NCI-H2227 (cell line): Measurements from ENCODE around the gene RNU5B-1.
"Not testable (repeated sequence)": the region's sequence is repeated elsewhere in the genome, so short reads cannot be mapped to it uniquely, and the experiment has no call there.

Source experiments
- DNase-seq: peaks from one replicate; lab custom pipeline; 2025; ENCODE audit not compliant: unreplicated experiment; lab: John Stamatoyannopoulos, UW

Gene RNU5B-1

DNA sequence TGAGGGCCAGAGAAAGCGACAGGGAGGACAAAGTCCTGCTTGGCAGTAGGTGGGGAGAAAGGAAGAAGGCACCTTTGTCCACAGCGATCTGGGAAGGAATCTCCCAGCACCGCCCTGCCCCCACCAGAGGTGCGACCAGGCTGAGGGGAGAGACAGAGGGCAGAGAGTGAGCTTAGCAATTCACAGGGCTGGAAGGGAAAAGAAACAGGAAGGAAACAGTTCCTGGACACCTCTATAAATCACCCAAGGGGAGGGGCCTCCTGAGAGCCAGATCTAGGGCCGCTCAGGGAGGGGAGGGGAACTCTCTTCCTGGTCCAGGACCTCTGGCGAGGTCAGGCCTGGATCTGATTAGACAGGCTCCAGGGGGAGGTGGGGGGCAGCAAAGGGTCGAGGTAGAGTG lies 35.4 kb downstream of the RNU5B-1 start:
- no peak for DNase-seq

DNA sequence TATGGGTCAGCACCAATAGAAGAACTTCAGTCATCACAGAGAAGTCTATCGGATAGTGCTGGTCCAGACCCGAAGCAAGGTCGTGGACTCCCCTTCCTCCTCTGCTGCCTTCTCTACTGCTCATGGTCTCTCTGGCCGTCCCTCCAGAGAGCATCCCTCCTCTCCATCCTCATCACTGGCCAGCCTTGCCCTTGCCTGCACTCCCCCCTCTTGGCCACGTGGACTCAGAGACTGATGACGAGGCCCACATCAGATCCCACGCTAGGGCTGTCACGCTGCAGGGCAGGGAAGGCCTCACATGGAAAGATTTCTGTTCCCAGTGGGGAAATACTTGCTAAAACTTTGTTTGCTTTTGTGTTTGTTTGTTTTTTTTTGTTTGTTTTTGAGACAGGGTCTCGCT lies 38.0 kb downstream of the RNU5B-1 start:
- no peak for DNase-seq

- no peak for DNase-seq
Measured at GRCh38 chr15:65343374-65343981, 39.0 kb downstream of the RNU5B-1 start.

- DNase-seq, result no peak
Measured at GRCh38 chr15:65344214-65344913, 39.9 kb downstream of the RNU5B-1 start.

DNA sequence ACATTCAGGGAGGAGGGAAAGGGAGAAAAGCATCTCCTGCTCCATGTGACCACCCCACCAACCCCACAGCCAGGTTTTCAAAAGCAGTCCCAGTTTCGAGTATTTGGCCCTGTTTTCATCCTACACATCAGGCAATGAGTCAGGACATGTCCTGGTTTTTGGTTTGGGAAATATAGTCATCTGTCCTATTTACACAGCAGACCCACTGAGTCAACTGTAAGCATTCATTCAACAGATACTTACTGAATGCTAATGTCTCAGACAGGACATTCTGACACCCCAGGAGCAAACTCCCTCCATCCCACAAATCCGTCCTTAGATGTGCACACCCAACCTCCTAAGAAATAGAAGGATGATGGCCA lies 40.4 kb downstream of the RNU5B-1 start:
- DNase-seq, result no peak

DNA sequence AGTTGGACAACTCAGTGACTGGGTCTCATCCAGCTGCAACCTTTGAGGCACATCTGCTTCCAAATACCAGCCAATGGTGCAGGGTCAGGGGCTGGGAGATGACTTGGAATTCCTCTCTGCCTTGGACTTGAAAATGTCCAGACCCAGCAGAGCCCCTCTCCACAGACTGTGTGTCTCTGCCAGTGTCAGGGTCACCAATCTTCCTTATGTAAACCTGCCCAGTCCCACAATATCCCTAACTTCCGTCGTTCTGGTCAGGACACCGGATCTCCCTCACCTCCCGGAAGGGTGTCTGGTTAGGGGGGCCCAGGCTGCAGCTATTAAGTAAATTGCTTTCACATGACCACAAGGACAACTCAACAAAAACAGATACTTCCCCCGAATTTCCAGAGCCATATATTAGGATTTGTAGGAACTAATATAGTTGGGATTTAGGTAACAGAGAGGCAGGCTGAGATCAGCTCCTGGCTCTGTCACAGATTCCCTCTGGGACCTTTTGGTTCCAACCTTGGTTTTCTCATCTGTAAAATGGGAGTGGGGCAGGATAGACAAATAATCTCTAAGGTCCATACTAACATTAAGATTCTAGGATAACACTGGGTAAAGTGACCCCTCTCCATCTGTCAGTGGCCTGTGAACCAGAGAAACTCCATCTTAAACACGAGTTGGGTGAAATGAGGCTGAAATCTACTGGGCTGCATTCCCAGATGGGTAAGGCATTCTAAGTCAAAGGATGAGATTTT lies 42.5 kb downstream of the RNU5B-1 start:
- no peak for DNase-seq

GRCh38 chr15:65347756-65348155 lies 43.3 kb downstream of the RNU5B-1 start:
- DNase-seq, result not testable (repeated sequence)

- DNase-seq, result no peak
Measured at GRCh38 chr15:65349338-65349737, 44.9 kb downstream of the RNU5B-1 start.

DNA sequence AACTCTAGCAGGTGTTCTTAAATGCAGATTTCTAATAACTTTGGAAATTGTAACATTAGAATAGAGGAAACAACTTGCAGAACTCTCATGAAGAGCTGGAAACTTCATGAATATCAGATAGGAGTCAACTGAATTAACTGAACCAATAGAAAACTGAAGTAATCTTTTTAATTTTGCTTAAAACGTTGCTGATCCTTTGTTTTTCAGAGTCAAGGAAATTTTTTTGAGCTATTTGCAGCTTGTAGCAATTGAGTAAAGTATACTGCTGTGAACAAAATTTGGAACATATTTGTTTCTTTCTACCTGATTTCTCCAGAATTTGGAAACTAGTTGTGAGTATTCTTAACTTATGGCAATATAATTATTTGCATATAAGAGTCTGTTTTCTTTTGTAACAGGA lies 47.5 kb downstream of the RNU5B-1 start:
- not testable (repeated sequence) for DNase-seq
